Stomach (tissue), 4 donors: Measurements from ENCODE around the gene ZNF574.

Source experiments
- EP300 ChIP-seq: sonication (generic); formaldehyde crosslinking; IDR thresholded peaks from one replicate; pipeline ENCODE4 v1.6.1; 2017; ENCODE audit warnings: antibody characterized with exemption
- POLR2A ChIP-seq, 4 donors: fragments of 450-650 bp; IDR thresholded peaks; one replicate each; pipeline ENCODE4 v1.6.1; 2016; ENCODE audit warnings: antibody characterized with exemption in 4 of 4, control low read depth in 2 of 4, mild to moderate bottlenecking in 1 of 4, moderate library complexity in 1 of 4
- TF ChIP-seq, protein P1 (sequence below), 7 experiments: fragments of 450-650 bp in 4 of 7; fragments of 200-600 bp in 3 of 7; sonication (generic) in 3 of 7; IDR thresholded peaks; one replicate each; pipeline ENCODE4 v1.5.1; 2016 to 2019; ENCODE audit warnings: antibody characterized with exemption in 7 of 7, control low read depth in 2 of 7, mild to moderate bottlenecking in 1 of 7

GRCh38 chr19:42074513-42075363 lies 1.2 kb upstream of the ZNF574 start:
- TF ChIP-seq, protein P1, sequence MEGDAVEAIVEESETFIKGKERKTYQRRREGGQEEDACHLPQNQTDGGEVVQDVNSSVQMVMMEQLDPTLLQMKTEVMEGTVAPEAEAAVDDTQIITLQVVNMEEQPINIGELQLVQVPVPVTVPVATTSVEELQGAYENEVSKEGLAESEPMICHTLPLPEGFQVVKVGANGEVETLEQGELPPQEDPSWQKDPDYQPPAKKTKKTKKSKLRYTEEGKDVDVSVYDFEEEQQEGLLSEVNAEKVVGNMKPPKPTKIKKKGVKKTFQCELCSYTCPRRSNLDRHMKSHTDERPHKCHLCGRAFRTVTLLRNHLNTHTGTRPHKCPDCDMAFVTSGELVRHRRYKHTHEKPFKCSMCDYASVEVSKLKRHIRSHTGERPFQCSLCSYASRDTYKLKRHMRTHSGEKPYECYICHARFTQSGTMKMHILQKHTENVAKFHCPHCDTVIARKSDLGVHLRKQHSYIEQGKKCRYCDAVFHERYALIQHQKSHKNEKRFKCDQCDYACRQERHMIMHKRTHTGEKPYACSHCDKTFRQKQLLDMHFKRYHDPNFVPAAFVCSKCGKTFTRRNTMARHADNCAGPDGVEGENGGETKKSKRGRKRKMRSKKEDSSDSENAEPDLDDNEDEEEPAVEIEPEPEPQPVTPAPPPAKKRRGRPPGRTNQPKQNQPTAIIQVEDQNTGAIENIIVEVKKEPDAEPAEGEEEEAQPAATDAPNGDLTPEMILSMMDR (IDR thresholded peaks at IDR 0.05): no peak
- TF ChIP-seq EP300 (no peak), POLR2A (IDR thresholded peaks at IDR 0.05) (no peak)
